Activated CD4-positive, CD25-positive, alpha-beta regulatory T cell treated with anti-CD3 and anti-CD28 coated beads, Interleukin-2, amount 50 U/mL, for 72 hours (primary cell): ENCODE results near the gene BMI1.

ENCODE experiments used
- DNase-seq: peaks from one replicate; pipeline ENCODE4 v3.0.0; 2021

BMI1 gene

GRCh38 chr10:22368981-22369380 is 48.1 kb downstream of the BMI1 start:
- no peak for DNase-seq

DNA sequence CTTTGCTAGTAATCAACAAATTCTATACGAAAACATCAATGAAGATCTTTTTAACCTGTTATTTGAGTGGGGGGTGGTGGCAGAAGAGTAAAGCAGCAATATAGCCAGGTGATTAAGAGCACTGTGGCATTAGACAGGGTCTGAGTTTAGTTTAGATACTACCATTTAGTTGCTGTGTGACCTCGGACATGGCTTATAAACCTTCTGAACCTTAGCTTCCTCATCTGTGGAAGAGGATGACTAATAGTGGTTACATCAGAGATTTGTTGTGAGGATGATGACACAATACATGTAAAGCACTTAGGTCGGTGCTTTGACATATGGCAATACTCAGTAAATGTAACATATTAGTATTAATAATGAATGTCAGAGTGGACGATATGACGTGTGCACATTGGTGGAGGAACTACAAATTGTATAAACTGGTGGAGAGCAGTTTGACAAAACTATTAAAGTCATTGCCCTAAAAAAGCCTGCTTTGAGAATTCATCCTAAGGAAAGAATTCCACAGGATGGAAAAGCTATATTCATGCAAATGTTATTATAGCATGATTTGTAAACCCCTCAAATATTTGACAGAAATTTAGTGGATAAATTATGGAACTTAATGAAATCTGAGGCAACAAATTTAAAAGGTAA is 48.7 kb downstream of the BMI1 start:
- no peak for DNase-seq

GRCh38 chr10:22370320-22370719 is 49.4 kb downstream of the BMI1 start:
- no peak for DNase-seq

DNA sequence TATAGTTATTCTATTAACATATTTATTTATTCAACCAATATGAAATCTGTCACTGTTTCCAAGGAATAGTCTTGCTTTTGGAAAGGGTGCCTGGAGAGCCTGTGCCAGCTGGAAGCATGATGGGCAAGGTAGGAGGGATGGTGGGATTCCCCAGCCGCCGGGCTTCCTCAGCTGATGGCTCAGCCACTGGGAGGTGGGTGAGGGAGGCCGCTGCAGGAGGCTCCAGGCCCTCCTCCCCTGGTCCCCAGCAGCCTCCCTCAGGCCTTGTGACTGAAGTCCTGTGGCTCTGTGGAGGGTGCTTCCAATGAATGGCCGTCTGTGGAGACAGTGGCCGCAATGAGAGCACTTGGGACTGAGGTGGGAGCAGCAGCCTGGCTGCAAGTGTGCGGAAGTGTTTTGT is 51.4 kb downstream of the BMI1 start:
- no peak for DNase-seq

GRCh38 chr10:22372917-22373316 is 52.0 kb downstream of the BMI1 start:
- DNase-seq, result no peak

- no peak for DNase-seq
These were observed 53.7 kb downstream of the BMI1 start for GRCh38 chr10:22374489-22375126.

- no peak for DNase-seq
These were observed 58.2 kb downstream of the BMI1 start for GRCh38 chr10:22379059-22379458.
